ENCODE data around the gene ZNF460. TPM values are rescaled to one million over a fixed set of nuclear protein-coding genes. Genes with fewer than 3 reads are reported as not detected.

ZNF460 gene
- total and polyA plus RNA-seq, 2 of the 13 experiments (the other 11 are each of a cell fraction or from before 2014, with no cell fraction given) = 14.5 to 44.8 TPM

DNA sequence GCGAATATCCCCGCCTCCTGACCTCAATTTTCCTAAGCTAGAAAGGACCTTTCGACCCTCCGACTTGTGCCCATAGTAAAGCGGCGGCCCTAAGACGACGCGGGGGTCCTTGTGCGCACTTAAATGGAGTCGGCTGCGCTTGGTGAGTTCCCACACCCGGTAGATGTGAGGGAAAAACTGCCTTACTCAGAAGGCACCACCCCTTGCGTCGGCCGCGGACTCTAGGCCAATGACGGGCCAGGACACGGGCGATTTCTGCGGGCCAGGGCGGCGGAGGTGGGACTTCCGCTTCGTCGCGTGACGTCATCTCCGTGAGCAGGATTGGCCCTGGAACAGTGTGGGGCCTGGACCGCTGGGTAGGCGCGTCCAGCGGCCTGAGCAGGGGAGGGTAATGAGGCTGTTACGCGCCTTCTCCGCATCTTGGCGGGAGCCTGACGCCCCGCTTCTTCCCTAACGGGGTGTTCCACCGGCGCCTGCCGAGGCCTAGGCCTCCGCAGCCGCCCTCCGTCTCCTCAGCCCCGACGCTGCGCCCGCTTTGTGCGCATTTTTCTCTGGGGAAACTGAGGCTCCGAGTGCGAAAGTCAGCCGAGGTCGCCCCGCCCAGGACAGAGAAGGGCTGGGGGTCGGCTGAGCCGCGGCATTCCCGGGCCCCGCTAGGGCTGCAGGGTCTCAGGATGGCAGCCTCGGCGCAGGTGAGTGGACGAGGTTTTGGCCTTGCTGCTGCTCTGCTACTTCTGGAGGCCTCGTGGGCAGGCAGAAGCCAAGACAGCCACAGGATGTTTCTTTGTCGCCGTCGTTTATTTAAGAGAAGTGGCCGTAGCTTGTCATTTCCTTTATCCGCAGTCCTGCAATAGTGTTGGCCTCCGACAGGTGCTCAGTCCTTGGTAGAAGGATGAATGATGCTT lies 40.1 kb downstream of the ZNF460 start, which contains the start of gene ZNF543 (continued):
- TF ChIP-seq, protein P1, sequence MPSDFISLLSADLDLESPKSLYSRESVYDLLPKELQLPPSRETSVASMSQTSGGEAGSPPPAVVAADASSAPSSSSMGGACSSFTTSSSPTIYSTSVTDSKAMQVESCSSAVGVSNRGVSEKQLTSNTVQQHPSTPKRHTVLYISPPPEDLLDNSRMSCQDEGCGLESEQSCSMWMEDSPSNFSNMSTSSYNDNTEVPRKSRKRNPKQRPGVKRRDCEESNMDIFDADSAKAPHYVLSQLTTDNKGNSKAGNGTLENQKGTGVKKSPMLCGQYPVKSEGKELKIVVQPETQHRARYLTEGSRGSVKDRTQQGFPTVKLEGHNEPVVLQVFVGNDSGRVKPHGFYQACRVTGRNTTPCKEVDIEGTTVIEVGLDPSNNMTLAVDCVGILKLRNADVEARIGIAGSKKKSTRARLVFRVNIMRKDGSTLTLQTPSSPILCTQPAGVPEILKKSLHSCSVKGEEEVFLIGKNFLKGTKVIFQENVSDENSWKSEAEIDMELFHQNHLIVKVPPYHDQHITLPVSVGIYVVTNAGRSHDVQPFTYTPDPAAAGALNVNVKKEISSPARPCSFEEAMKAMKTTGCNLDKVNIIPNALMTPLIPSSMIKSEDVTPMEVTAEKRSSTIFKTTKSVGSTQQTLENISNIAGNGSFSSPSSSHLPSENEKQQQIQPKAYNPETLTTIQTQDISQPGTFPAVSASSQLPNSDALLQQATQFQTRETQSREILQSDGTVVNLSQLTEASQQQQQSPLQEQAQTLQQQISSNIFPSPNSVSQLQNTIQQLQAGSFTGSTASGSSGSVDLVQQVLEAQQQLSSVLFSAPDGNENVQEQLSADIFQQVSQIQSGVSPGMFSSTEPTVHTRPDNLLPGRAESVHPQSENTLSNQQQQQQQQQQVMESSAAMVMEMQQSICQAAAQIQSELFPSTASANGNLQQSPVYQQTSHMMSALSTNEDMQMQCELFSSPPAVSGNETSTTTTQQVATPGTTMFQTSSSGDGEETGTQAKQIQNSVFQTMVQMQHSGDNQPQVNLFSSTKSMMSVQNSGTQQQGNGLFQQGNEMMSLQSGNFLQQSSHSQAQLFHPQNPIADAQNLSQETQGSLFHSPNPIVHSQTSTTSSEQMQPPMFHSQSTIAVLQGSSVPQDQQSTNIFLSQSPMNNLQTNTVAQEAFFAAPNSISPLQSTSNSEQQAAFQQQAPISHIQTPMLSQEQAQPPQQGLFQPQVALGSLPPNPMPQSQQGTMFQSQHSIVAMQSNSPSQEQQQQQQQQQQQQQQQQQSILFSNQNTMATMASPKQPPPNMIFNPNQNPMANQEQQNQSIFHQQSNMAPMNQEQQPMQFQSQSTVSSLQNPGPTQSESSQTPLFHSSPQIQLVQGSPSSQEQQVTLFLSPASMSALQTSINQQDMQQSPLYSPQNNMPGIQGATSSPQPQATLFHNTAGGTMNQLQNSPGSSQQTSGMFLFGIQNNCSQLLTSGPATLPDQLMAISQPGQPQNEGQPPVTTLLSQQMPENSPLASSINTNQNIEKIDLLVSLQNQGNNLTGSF (CRISPR knock-in tag; IDR thresholded peaks at IDR 0.05) = no peak
- TF ChIP-seq FOXA1 (IDR thresholded peaks at IDR 0.05) (no peak), FOXA1 (CRISPR knock-in tag; IDR thresholded peaks at IDR 0.05) (no peak), ZNF3 (CRISPR knock-in tag; IDR thresholded peaks at IDR 0.05) (no peak), DNMT1 (CRISPR knock-in tag; IDR thresholded peaks at IDR 0.05) (no peak), ZNF251 (CRISPR knock-in tag; IDR thresholded peaks at IDR 0.05) (no peak), POLR2G (IDR thresholded peaks at IDR 0.05; ENCODE audit: low read depth, low read length) (peak; percentile 89), ZNF782 (CRISPR knock-in tag; IDR thresholded peaks at IDR 0.05; ENCODE audit: borderline replicate concordance) (0 out of 2 replicates have a peak, but pooled peaks have one; percentile 63), ZNF777 (CRISPR knock-in tag; IDR thresholded peaks at IDR 0.05) (peak; percentile 27; the same call in 1 of the 2 replicates), CHD4 (IDR thresholded peaks at IDR 0.05; ENCODE audit: borderline replicate concordance, low read length) (no peak), YY1 (IDR thresholded peaks at IDR 0.05; ENCODE audit: insufficient read depth, insufficient replicate concordance, low read depth, low read length) (peak; percentile 40), ZNF224 (CRISPR knock-in tag; IDR thresholded peaks at IDR 0.05) (no peak)
- TF ChIP-seq, protein P2, sequence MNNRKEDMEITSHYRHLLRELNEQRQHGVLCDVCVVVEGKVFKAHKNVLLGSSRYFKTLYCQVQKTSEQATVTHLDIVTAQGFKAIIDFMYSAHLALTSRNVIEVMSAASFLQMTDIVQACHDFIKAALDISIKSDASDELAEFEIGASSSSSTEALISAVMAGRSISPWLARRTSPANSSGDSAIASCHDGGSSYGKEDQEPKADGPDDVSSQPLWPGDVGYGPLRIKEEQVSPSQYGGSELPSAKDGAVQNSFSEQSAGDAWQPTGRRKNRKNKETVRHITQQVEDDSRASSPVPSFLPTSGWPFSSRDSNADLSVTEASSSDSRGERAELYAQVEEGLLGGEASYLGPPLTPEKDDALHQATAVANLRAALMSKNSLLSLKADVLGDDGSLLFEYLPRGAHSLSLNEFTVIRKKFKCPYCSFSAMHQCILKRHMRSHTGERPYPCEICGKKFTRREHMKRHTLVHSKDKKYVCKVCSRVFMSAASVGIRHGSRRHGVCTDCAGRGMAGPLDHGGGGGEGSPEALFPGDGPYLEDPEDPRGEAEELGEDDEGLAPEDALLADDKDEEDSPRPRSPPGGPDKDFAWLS (CRISPR knock-in tag; IDR thresholded peaks at IDR 0.05; ENCODE audit: borderline replicate concordance) = no peak
- TF ChIP-seq, protein P3, sequence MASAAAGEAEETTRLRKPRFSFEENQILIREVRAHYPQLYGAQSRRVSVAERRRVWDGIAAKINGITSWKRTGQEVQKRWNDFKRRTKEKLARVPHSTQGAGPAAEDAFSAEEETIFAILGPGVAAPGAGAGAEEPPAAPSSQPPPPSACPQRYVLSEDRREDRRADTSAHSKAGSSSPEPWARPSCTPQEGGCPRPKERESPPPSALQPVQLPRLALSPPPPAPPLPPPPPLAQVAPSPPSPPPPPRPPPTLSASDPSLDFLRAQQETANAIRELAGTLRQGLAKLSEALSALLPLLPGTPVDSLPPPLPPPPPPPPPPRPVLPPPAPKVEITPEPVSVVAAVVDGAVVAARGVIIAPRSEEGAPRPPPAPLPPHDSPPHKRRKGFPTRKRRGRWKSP (CRISPR knock-in tag; IDR thresholded peaks at IDR 0.05) = peak; percentile 21; the same call in 1 of the 2 replicates
- TF ChIP-seq, protein P4, sequence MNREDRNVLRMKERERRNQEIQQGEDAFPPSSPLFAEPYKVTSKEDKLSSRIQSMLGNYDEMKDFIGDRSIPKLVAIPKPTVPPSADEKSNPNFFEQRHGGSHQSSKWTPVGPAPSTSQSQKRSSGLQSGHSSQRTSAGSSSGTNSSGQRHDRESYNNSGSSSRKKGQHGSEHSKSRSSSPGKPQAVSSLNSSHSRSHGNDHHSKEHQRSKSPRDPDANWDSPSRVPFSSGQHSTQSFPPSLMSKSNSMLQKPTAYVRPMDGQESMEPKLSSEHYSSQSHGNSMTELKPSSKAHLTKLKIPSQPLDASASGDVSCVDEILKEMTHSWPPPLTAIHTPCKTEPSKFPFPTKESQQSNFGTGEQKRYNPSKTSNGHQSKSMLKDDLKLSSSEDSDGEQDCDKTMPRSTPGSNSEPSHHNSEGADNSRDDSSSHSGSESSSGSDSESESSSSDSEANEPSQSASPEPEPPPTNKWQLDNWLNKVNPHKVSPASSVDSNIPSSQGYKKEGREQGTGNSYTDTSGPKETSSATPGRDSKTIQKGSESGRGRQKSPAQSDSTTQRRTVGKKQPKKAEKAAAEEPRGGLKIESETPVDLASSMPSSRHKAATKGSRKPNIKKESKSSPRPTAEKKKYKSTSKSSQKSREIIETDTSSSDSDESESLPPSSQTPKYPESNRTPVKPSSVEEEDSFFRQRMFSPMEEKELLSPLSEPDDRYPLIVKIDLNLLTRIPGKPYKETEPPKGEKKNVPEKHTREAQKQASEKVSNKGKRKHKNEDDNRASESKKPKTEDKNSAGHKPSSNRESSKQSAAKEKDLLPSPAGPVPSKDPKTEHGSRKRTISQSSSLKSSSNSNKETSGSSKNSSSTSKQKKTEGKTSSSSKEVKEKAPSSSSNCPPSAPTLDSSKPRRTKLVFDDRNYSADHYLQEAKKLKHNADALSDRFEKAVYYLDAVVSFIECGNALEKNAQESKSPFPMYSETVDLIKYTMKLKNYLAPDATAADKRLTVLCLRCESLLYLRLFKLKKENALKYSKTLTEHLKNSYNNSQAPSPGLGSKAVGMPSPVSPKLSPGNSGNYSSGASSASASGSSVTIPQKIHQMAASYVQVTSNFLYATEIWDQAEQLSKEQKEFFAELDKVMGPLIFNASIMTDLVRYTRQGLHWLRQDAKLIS (CRISPR knock-in tag; IDR thresholded peaks at IDR 0.05) = no peak
- TF ChIP-seq, protein P5, sequence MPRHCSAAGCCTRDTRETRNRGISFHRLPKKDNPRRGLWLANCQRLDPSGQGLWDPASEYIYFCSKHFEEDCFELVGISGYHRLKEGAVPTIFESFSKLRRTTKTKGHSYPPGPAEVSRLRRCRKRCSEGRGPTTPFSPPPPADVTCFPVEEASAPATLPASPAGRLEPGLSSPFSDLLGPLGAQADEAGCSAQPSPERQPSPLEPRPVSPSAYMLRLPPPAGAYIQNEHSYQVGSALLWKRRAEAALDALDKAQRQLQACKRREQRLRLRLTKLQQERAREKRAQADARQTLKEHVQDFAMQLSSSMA (CRISPR knock-in tag; IDR thresholded peaks at IDR 0.05) = 0 out of 2 replicates have a peak, but pooled peaks have one; percentile 75
